Astrocyte (in vitro differentiated cells and primary cell): ENCODE measurements around the gene LRPAP1. TPM values are rescaled to one million over a fixed set of nuclear protein-coding genes. Genes with fewer than 3 reads are reported as not detected.

ENCODE experiments used
- DNase-seq: peaks from one replicate; pipeline ENCODE4 v3.0.0-alpha.2; 2010; ENCODE audit warnings: low read depth
- FAIRE-seq: peaks from 2 replicates; lab custom pipeline; 2011; peaks lifted over from hg19 to GRCh38; lab: Jason Lieb, UNC
- H2AFZ ChIP-seq: 2 replicates; pipeline ENCODE4 v1.6.0; 2012; ENCODE audit warnings: low read depth, low read length, inconsistent platforms
- H3K27ac ChIP-seq: 2 replicates; pipeline ENCODE4 v1.5.1; 2011; ENCODE audit warnings: low read depth, low read length, inconsistent platforms
- H3K27me3 ChIP-seq: 2 replicates; pipeline ENCODE4 v1.6.0; 2011; ENCODE audit warnings: low read length, inconsistent platforms; ENCODE audit not compliant: insufficient read depth
- H3K36me3 ChIP-seq: 2 replicates; pipeline ENCODE4 v1.5.1; 2011; ENCODE audit warnings: low read length, inconsistent platforms; ENCODE audit not compliant: insufficient read depth
- H3K4me1 ChIP-seq: 2 replicates; pipeline ENCODE4 v1.5.1; 2011; ENCODE audit warnings: low read length, inconsistent platforms; ENCODE audit not compliant: insufficient read depth
- H3K4me2 ChIP-seq: 2 replicates; pipeline ENCODE4 v1.6.0; 2012; ENCODE audit warnings: low read length, inconsistent platforms
- H3K4me3 ChIP-seq: 2 replicates; pipeline ENCODE4 v1.5.1; 2011; ENCODE audit warnings: low read depth, mild to moderate bottlenecking, low read length, inconsistent platforms; ENCODE audit not compliant: insufficient read depth
- H3K79me2 ChIP-seq: 2 replicates; pipeline ENCODE4 v1.6.0; 2012; ENCODE audit warnings: mild to moderate bottlenecking, low read length, inconsistent platforms; ENCODE audit not compliant: insufficient read depth
- H3K9ac ChIP-seq: 2 replicates; pipeline ENCODE4 v1.6.0; 2012; ENCODE audit warnings: mild to moderate bottlenecking, low read length, inconsistent platforms
- H3K9me3 ChIP-seq: 2 replicates; pipeline ENCODE4 v1.5.1; 2012; ENCODE audit warnings: low read depth, mild to moderate bottlenecking, low read length, inconsistent platforms; ENCODE audit not compliant: insufficient read depth
- H4K20me1 ChIP-seq: 2 replicates; pipeline ENCODE4 v1.6.0; 2012; ENCODE audit warnings: low read length, inconsistent platforms; ENCODE audit not compliant: insufficient read depth
- H3K27ac Mint-ChIP-seq: one replicate; pipeline ENCODE4 v1.8.0; 2021; ENCODE audit warnings: mild to moderate bottlenecking, mixed read lengths; ENCODE audit not compliant: unreplicated experiment
- H3K27me3 Mint-ChIP-seq: one replicate; pipeline ENCODE4 v1.8.0; 2021; ENCODE audit warnings: low read depth, mixed read lengths; ENCODE audit not compliant: unreplicated experiment
- H3K36me3 Mint-ChIP-seq: one replicate; pipeline ENCODE4 v1.8.0; 2021; ENCODE audit warnings: low read depth, mixed read lengths; ENCODE audit not compliant: unreplicated experiment
- H3K4me1 Mint-ChIP-seq: one replicate; pipeline ENCODE4 v1.8.0; 2021; ENCODE audit warnings: low read depth, mixed read lengths; ENCODE audit not compliant: unreplicated experiment
- H3K4me3 Mint-ChIP-seq: one replicate; pipeline ENCODE4 v1.8.0; 2021; ENCODE audit warnings: mild to moderate bottlenecking, moderate library complexity, mixed read lengths; ENCODE audit not compliant: unreplicated experiment
- H3K9me3 Mint-ChIP-seq: one replicate; pipeline ENCODE4 v1.8.0; 2021; ENCODE audit warnings: mild to moderate bottlenecking, mixed read lengths; ENCODE audit not compliant: unreplicated experiment
- CTCF ChIP-seq: IDR thresholded peaks from 2 replicates; pipeline ENCODE4 v1.5.1; 2011; ENCODE audit warnings: low read depth, mild to moderate bottlenecking, inconsistent platforms, low read length, moderate library complexity; ENCODE audit not compliant: insufficient read depth
- EZH2 ChIP-seq: IDR thresholded peaks from 2 replicates; pipeline ENCODE4 v1.6.1; 2012; ENCODE audit warnings: mild to moderate bottlenecking, low read length, inconsistent platforms; ENCODE audit not compliant: insufficient read depth
- total RNA-seq: library from RNA; stranded (reverse); gene quantifications from 2 replicates; pipeline ENCODE4 v1.2.1, GENCODE V29; 2021

The LRPAP1 gene
- total RNA-seq, 1 donor from 2014 or later = 191 TPM

DNA sequence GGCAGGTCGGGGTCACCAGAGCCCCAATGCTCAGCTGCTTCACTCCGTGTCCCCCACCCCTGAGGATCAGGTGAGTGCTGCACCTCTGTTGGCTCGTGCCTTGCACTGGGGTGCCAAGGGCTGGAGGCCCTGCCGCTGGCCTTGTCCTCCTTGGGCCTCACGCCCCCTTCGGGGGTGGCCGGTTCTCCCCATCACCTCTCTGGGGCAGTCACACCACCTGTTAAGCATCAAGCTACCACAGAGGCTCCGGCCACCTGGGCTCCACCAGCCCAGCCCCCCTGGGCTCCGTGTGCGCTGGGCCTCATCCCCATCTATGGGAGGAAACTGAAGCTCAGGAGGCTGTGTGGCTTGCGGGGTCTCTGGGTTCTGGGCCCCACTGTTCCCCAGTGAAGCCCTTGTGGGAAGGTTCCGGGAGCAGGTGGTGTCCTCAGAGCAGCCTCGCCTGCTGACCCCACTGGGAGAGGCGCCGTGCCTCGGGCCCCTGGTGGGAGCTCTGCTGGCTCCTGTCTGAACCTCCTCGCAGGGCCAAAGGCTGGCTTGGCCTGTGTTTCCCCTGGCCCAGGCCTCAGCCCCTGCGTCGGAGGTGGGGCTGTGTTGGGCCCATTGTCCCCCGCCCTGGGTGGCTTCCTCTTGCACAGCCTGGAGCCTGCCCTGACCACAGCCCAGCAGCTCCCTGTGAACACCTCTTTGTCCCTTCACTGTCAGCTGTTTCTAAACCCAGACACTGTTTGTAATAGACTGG, 38.3 kb downstream of the LRPAP1 start:
- Histone ChIP-seq H3K36me3 (no peaks in the 10 kb centered on the region), H3K27me3 (peaks cover 7% of the 10 kb centered on the region), H3K4me2 (no peak overlapping the region), H3K4me3 (no peak overlapping the region), H2AFZ (no peak overlapping the region), H3K4me1 (no peaks in the 10 kb centered on the region), H4K20me1 (peaks cover 21% of the 10 kb centered on the region), H3K9ac (no peak overlapping the region), H3K9me3 (no peaks in the 10 kb centered on the region), H3K79me2 (no peaks in the 10 kb centered on the region), H3K27ac (no peak overlapping the region)
- peaks cover 6% of the 10 kb centered on the region for H3K4me1 Mint-ChIP-seq
- H3K9me3 Mint-ChIP-seq = no peaks in the 10 kb centered on the region
- H3K4me3 Mint-ChIP-seq = no peak overlapping the region
- TF ChIP-seq CTCF = no peak
- TF ChIP-seq EZH2 = no peak
- H3K27ac Mint-ChIP-seq = no peak overlapping the region
- no peak for DNase-seq
- peaks cover 12% of the 10 kb centered on the region for H3K27me3 Mint-ChIP-seq
- H3K36me3 Mint-ChIP-seq = no peaks in the 10 kb centered on the region
- FAIRE-seq = no peak

GRCh38 chr4:3492741-3493719, 39.2 kb downstream of the LRPAP1 start:
- peaks cover 18% of the 10 kb centered on the region for H3K27me3 Mint-ChIP-seq
- no peak for TF ChIP-seq EZH2
- no peak for TF ChIP-seq CTCF
- Histone ChIP-seq H3K9me3 (no peaks in the 10 kb centered on the region), H3K27ac (no peak overlapping the region), H4K20me1 (peaks cover 17% of the 10 kb centered on the region), H2AFZ (no peak overlapping the region), H3K9ac (no peak overlapping the region), H3K79me2 (no peaks in the 10 kb centered on the region), H3K4me3 (no peak overlapping the region), H3K36me3 (no peaks in the 10 kb centered on the region), H3K4me1 (no peaks in the 10 kb centered on the region), H3K27me3 (peaks cover 7% of the 10 kb centered on the region), H3K4me2 (no peak overlapping the region)
- no peak overlapping the region for H3K27ac Mint-ChIP-seq
- DNase-seq (peak; percentile 9), FAIRE-seq (no peak)
- H3K9me3 Mint-ChIP-seq = no peaks in the 10 kb centered on the region
- peaks cover 6% of the 10 kb centered on the region for H3K4me1 Mint-ChIP-seq
- H3K36me3 Mint-ChIP-seq = no peaks in the 10 kb centered on the region
- no peak overlapping the region for H3K4me3 Mint-ChIP-seq
